PC-9 (cell line): ENCODE results near the gene COA8. TPM values are rescaled to one million over a fixed set of nuclear protein-coding genes. Genes with fewer than 3 reads are reported as not detected.

Source experiments
- BruUV-seq: library from RNA; stranded (reverse); fragments of 400-500 nt; replicated peaks from 2 replicates; lab custom pipeline; 2021; lab: Mats Ljungman, UMichigan
- CTCF ChIA-PET: fragments of 300-600 bp; sonication (Branson Sonifier 250); formaldehyde crosslinking; loops from one replicate; lab custom pipeline; 2022; ENCODE audit warnings: antibody characterized with exemption; lab: Charles Lee
- POLR2A ChIA-PET: fragments of 300-600 bp; sonication (Branson Sonifier 250); formaldehyde crosslinking; loops from one replicate; lab custom pipeline; 2022; ENCODE audit warnings: antibody characterized with exemption; ENCODE audit not compliant: unreplicated experiment; lab: Charles Lee
- DNase-seq, 2 experiments: peaks; one replicate each; pipeline versions ENCODE4 v3.0.0 to v3.0.0-alpha.2; 2015 to 2022; ENCODE audit warnings: mixed read lengths in 1 of 2
- H2AFZ ChIP-seq: fragments of 200-600 bp; sonication (generic); 2 replicates; pipeline ENCODE4 v1.8.1; 2017; ENCODE audit warnings: antibody characterized with exemption
- H3F3A ChIP-seq: fragments of 200-600 bp; sonication (generic); 2 replicates; pipeline ENCODE4 v1.8.1; 2017; ENCODE audit warnings: antibody characterized with exemption, mild to moderate bottlenecking, low read depth; ENCODE audit not compliant: insufficient read depth
- H3K27ac ChIP-seq: fragments of 200-600 bp; sonication (generic); 2 replicates; pipeline ENCODE4 v1.6.1; 2016; ENCODE audit warnings: mixed run types
- H3K27me3 ChIP-seq: fragments of 200-600 bp; sonication (generic); 2 replicates; pipeline ENCODE4 v1.6.1; 2016; ENCODE audit warnings: low read depth, mixed run types; ENCODE audit not compliant: insufficient read depth
- H3K36me3 ChIP-seq: fragments of 200-600 bp; sonication (generic); 2 replicates; pipeline ENCODE4 v1.6.1; 2016; ENCODE audit warnings: low read depth, mixed run types
- H3K4me1 ChIP-seq: fragments of 200-600 bp; sonication (generic); replicated peaks from 2 replicates; pipeline ENCODE4 v1.6.1; 2016; ENCODE audit warnings: mixed run types; ENCODE audit not compliant: insufficient read depth
- H3K4me2 ChIP-seq: fragments of 200-600 bp; sonication (generic); 2 replicates; pipeline ENCODE4 v1.6.1; 2017; ENCODE audit warnings: mixed run types
- H3K4me3 ChIP-seq: fragments of 200-600 bp; sonication (generic); 2 replicates; pipeline ENCODE4 v1.6.1; 2016; ENCODE audit warnings: mixed run types
- H3K79me2 ChIP-seq: fragments of 200-600 bp; sonication (generic); 2 replicates; pipeline ENCODE4 v1.6.1; 2017; ENCODE audit warnings: low read depth, mixed run types
- H3K9me2 ChIP-seq: fragments of 200-600 bp; sonication (generic); 2 replicates; pipeline ENCODE4 v1.8.1; 2017; ENCODE audit warnings: mild to moderate bottlenecking; ENCODE audit not compliant: insufficient read depth
- H3K9me3 ChIP-seq: fragments of 200-600 bp; sonication (generic); 2 replicates; pipeline ENCODE4 v1.8.1; 2016; ENCODE audit warnings: low read depth; ENCODE audit not compliant: insufficient read depth
- H4K20me1 ChIP-seq: fragments of 200-600 bp; sonication (generic); 2 replicates; pipeline ENCODE4 v1.8.1; 2017; ENCODE audit not compliant: insufficient read depth
- CTCF ChIP-seq: fragments of 200-600 bp; sonication (generic); conservative IDR thresholded peaks from 2 replicates; pipeline ENCODE4 v1.6.1; 2017; ENCODE audit warnings: mixed run types, antibody characterized with exemption, mild to moderate bottlenecking, moderate library complexity
- EZH2 ChIP-seq: fragments of 200-600 bp; sonication (generic); IDR thresholded peaks from 2 replicates; pipeline ENCODE4 v1.8.0; 2017; ENCODE audit warnings: antibody characterized with exemption, low read depth
- intact Hi-C: fragments of 100-400 bp; cut with micrococcal nuclease; formaldehyde crosslinking; loops from one replicate; pipeline ENCODE4 v1.10.0; 2022; ENCODE audit not compliant: unreplicated experiment
- total RNA-seq: library from RNA; stranded (reverse); gene quantifications from 2 replicates; pipeline ENCODE4 v1.2.3, GENCODE V29; 2021

COA8 gene
- total RNA-seq, 1 experiment from 2014 or later = 101 TPM

DNA sequence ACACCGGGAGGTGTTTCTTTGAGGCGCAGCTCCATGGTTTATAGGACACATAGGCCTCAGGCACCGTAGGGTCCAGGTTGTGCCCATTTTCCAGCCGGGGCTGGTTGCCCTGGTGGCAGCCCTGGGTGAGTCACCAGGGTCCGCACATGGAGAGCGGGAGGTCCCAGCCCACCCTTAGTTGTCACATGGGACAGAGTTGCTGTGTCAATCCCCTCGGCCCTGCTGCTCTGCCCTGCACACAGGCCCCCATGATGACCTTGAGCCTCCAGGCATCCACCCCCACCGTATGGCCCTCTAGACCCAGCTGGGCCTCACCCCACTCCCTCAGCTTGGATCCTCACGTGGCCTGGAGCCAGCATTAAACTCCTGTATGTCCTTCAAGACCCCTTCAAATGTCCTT is 26.1 kb upstream of the COA8 start:
- no peak overlapping the region for H2AFZ ChIP-seq
- peaks cover 6% of the 10 kb centered on the region for H3K79me2 ChIP-seq
- peaks cover 37% of the 10 kb centered on the region for H3K4me1 ChIP-seq
- no peak overlapping the region for H3K27ac ChIP-seq
- intact Hi-C loops = no loop called here
- H3K4me2 ChIP-seq = no peak overlapping the region
- no peaks in the 10 kb centered on the region for H3K9me3 ChIP-seq
- no TSS peak for BruUV-seq
- no peak overlapping the region for H3K4me3 ChIP-seq
- DNase-seq = no peak
- TF ChIP-seq CTCF (no peak), EZH2 (no peak)
- peaks cover 49% of the 10 kb centered on the region for H3F3A ChIP-seq
- H3K36me3 ChIP-seq = peaks cover 6% of the 10 kb centered on the region; the same call in 1 of the 2 replicates
- H4K20me1 ChIP-seq = peaks cover 49% of the 10 kb centered on the region
- H3K9me2 ChIP-seq = no peaks in the 10 kb centered on the region
- ChIA-PET CTCF (no interaction called here), POLR2A (no interaction called here)
- H3K27me3 ChIP-seq = no peaks in the 10 kb centered on the region

- DNase-seq = no peak
- TF ChIP-seq CTCF = no peak
- no peak for TF ChIP-seq EZH2
- H3K9me2 ChIP-seq = no peaks in the 10 kb centered on the region
- intact Hi-C loops = no loop called here
- H3K4me2 ChIP-seq = no peak overlapping the region
- H2AFZ ChIP-seq = no peak overlapping the region
- no peak overlapping the region for H3K4me3 ChIP-seq
- H4K20me1 ChIP-seq = peaks cover 42% of the 10 kb centered on the region
- H3K27ac ChIP-seq = no peak overlapping the region
- peaks cover 6% of the 10 kb centered on the region; the same call in 1 of the 2 replicates for H3K36me3 ChIP-seq
- H3K79me2 ChIP-seq = no peaks in the 10 kb centered on the region
- no peaks in the 10 kb centered on the region for H3K9me3 ChIP-seq
- BruUV-seq = no TSS peak
- ChIA-PET POLR2A (no interaction called here), CTCF (no interaction called here)
- H3K4me1 ChIP-seq = peaks cover 44% of the 10 kb centered on the region
- H3F3A ChIP-seq = peaks cover 56% of the 10 kb centered on the region
- H3K27me3 ChIP-seq = no peaks in the 10 kb centered on the region
Measured at GRCh38 chr14:103537175-103537990, 25.4 kb upstream of the COA8 start.

- Histone ChIP-seq H3K27me3 (no peaks in the 10 kb centered on the region), H3K4me3 (no peak overlapping the region), H2AFZ (no peak overlapping the region), H3K9me2 (no peaks in the 10 kb centered on the region), H3K27ac (peak overlapping the region; percentile 96; the same call in 1 of the 2 replicates), H4K20me1 (peaks cover 38% of the 10 kb centered on the region), H3K4me1 (peaks cover 55% of the 10 kb centered on the region), H3K36me3 (peaks cover 4% of the 10 kb centered on the region; the same call in 1 of the 2 replicates), H3F3A (peaks cover 58% of the 10 kb centered on the region), H3K4me2 (0 out of 2 replicates have a peak overlapping the region, but pooled peaks have one; percentile 78), H3K79me2 (no peaks in the 10 kb centered on the region), H3K9me3 (no peaks in the 10 kb centered on the region)
- TF ChIP-seq CTCF (no peak), EZH2 (no peak)
- CTCF ChIA-PET = interaction anchor here (0.6 to 1.0 kb wide), 3 partner anchors 9 to 1015 kb away, joined by 3 to 5 read pairs (median 3); no protein-coding TSS in a partner anchor
- BruUV-seq = no TSS peak
- intact Hi-C loops = no loop called here
- POLR2A ChIA-PET = interaction anchor here (0.7 kb wide), 1 partner anchor 160 kb away, joined by 4 read pairs; no protein-coding TSS in a partner anchor
- DNase-seq = no peak
Measured at GRCh38 chr14:103538291-103539055, 24.3 kb upstream of the COA8 start.
